ENCODE data around the gene LANCL1.
A peak's percentile ranks its signal among the peaks of the same experiment; 100 is the strongest.

The LANCL1 gene

GRCh38 chr2:210445116-210445707 is 31.3 kb downstream of the LANCL1 start:
- TF ChIP-seq CTCF (IDR thresholded peaks at IDR 0.05; ENCODE audit: low read length, missing control alignments), result peak; percentile 76
- peak; percentile 49 for DNase-seq (ENCODE audit: low read depth)
- H3K4me3 ChIP-seq (replicated peaks; ENCODE audit: low read depth, low read length), result no peak overlapping the region

GRCh38 chr2:210443527-210443926 is 33.0 kb downstream of the LANCL1 start:
- no peak for TF ChIP-seq CTCF (IDR thresholded peaks at IDR 0.05; ENCODE audit: low read length, missing control alignments)
- no peak for DNase-seq (ENCODE audit: low read depth)
- H3K4me3 ChIP-seq (replicated peaks; ENCODE audit: low read depth, low read length), result no peak overlapping the region

- no peak overlapping the region for H3K4me3 ChIP-seq (replicated peaks; ENCODE audit: low read depth, low read length)
- no peak for DNase-seq (ENCODE audit: low read depth)
- no peak for TF ChIP-seq CTCF (IDR thresholded peaks at IDR 0.05; ENCODE audit: low read length, missing control alignments)
Measured at GRCh38 chr2:210442878-210443277, 33.7 kb downstream of the LANCL1 start.

- no peak for DNase-seq (ENCODE audit: low read depth)
- H3K4me3 ChIP-seq (replicated peaks; ENCODE audit: low read depth, low read length), result no peak overlapping the region
- TF ChIP-seq CTCF (IDR thresholded peaks at IDR 0.05; ENCODE audit: low read length, missing control alignments), result no peak
Measured at GRCh38 chr2:210442457-210442856, 34.1 kb downstream of the LANCL1 start.

GRCh38 chr2:210440206-210440605 is 36.4 kb downstream of the LANCL1 start:
- no peak for TF ChIP-seq CTCF (IDR thresholded peaks at IDR 0.05; ENCODE audit: low read length, missing control alignments)
- no peak overlapping the region for H3K4me3 ChIP-seq (replicated peaks; ENCODE audit: low read depth, low read length)
- DNase-seq (ENCODE audit: low read depth), result no peak

- TF ChIP-seq CTCF (IDR thresholded peaks at IDR 0.05; ENCODE audit: low read length, missing control alignments), result no peak
- no peak overlapping the region for H3K4me3 ChIP-seq (replicated peaks; ENCODE audit: low read depth, low read length)
- no peak for DNase-seq (ENCODE audit: low read depth)
Measured at GRCh38 chr2:210435439-210435838, 41.1 kb downstream of the LANCL1 start.

GRCh38 chr2:210432633-210433032 is 43.9 kb downstream of the LANCL1 start:
- TF ChIP-seq CTCF (IDR thresholded peaks at IDR 0.05; ENCODE audit: low read length, missing control alignments), result no peak
- no peak for DNase-seq (ENCODE audit: low read depth)
- H3K4me3 ChIP-seq (replicated peaks; ENCODE audit: low read depth, low read length), result no peak overlapping the region

Data from fibroblast of pulmonary artery (primary cell).